Renal cortical epithelial cell (primary cell): ENCODE results near the gene TMPRSS6. TPM values are rescaled to one million over a fixed set of nuclear protein-coding genes. Genes with fewer than 3 reads are reported as not detected.

Experiments used
- DNase-seq: peaks from one replicate; pipeline ENCODE4 v3.0.0-alpha.2; 2011; ENCODE audit warnings: low read depth
- total RNA-seq: library from RNA; depleted of rRNA; stranded (reverse); fragments of >200 nt; gene quantifications from 2 replicates; pipeline ENCODE4 v1.2.3, GENCODE V29; 2014

TMPRSS6 gene
- total RNA-seq, 1 donor from 2014 or later: not detected

DNA sequence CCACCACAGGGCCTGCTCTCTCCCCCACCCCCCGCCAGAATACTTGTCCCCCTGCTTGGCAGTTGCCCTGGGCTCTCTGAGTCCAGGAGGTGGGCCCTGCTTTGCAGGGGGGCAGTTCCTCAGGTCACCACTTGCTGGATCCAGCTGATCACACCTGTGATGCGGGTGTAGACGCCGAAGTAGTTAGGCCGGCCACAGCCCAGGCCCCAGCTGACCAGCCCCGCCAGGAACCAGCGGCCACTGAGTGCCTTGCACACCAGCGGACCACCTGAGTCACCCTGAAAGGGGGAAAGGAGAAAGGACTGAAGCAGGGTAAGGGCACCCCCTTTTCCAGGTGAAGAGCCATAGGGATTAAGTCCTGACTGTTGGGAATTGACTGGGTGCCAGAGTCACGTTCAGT lies 43.6 kb downstream of the TMPRSS6 start:
- no peak for DNase-seq

DNA sequence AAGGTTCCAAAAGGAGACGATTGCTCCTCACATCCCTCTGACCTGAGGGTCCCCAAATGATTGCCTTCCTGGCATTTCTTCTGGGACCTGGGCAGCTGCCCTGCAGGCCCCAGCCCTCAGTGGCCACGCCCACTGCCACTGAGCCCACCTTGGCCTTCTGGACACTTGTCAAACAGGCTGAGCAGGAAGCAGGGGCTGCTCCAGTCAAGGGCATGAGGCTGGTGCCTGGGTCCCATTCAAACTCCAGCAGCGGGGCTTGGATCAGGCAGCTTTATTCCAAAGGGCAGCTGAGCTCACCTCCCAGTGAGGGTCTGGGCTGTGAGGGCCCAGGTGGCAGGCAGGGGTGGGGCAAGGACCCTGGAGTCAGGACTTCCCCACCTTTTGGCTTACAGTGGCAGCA lies 44.3 kb downstream of the TMPRSS6 start:
- no peak for DNase-seq

DNA sequence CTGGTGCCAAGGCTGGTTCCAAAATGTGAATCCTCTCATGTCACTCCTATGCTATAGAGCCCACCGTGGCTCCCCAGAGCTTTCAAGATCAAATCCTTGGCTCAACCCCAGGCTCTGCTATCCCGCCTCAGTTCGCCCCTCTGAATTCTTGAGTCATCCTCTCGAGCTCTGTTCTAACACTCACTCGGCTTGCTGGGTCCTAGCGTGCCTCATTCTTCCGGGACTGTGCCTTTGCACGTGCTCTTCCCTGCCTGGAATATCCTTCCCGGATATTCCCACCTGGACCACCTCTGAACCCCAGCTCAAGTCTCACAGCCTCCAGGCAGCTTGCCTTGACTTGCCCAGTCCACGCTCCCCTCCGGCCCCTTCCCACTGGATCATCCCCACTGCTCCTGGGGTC lies 45.0 kb downstream of the TMPRSS6 start:
- no peak for DNase-seq

DNA sequence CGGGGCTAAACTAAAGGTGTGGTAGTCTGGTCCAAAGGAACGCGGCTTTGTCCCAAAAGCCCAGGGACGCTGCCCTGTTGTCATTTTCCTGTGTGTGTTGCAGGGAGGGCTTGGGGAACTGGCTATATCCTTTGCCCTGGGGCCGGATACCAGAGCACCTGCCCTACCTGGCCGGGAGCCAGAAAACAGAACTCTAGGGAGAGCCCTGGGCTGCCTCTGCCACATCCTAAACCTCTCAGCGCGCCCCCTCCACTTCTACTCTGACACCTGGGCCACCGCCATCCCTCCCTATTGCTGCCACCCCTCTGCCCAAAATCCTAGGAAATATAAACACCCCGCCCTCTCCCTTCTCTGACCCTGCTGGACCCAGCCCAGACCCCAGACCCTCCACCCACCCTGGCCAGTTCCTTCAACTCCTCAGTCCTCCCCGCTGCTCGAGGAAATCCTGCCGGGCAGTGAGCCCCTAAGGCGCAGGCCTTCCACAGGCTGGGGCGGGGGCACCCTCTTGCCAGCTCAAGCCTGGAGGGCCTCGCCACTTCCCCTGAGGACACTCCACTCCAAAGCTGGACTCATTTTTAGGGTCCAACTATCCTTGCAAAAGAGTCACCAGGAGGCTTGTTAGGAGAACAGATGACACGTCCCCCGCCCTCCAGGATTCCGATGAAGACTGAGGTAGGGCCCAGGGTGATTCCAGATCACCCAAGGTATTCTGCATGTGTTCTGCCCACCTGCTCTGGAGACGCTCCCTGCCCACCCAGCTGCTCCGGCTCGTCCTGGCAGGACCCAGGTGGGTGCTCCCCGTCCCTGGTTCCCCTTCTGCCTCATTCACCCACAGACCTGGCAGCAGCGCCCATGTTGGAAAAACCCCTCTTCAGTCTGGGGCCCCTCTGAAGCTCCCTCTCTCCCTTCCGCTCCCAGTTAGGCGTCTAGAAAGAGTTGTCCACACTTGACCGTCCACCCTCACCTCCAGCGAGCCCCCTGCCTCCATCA lies 45.8 kb downstream of the TMPRSS6 start:
- no peak for DNase-seq

DNA sequence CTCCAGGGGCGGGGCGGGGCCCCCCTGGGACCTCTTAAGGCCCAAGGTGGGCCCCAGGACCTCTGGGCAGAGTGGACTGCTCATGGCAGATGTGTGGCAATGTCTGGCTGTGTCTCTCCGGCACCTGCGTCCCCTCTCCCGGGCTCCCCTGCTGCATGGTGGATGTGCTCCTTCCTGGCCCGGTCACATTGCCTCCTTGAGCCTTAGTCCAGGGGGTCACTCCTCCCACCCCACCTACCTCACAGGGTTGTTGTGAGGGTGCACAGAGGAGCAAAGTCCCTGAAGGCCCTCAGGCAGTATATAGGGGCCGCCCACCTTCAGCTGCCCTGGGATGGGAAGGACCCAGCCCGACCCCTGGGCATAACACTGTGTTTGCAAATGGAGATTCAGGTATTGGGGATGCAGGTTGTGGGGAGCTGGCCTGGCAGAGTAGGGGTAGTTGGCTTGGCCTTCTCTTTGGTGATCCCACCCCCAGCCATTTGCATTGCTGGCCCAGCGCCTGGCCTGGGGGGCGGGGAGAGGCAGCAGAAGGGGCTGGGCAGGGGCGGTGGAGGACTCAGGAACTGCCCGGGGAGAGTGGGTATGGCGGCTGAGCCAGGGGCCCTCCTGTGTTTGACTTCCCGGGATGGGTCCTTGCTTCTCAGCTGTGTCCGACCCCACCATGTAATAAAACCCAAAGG lies 46.7 kb downstream of the TMPRSS6 start:
- DNase-seq: no peak

DNA sequence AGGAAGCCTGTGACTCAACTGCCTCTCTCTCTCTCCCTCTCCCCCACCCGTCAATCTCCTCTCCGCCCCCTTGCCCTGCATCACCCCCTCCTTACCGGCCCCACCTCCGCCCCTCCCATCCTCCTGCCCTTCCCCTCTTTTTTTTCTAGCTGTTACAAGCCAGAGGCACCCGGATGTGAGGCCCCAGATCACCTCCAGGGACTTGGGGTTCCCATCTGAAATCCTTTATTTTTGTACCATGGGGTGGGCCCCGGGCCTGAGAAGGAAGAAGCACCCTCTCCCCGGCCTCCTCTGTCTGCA lies 47.2 kb downstream of the TMPRSS6 start:
- DNase-seq: no peak

DNA sequence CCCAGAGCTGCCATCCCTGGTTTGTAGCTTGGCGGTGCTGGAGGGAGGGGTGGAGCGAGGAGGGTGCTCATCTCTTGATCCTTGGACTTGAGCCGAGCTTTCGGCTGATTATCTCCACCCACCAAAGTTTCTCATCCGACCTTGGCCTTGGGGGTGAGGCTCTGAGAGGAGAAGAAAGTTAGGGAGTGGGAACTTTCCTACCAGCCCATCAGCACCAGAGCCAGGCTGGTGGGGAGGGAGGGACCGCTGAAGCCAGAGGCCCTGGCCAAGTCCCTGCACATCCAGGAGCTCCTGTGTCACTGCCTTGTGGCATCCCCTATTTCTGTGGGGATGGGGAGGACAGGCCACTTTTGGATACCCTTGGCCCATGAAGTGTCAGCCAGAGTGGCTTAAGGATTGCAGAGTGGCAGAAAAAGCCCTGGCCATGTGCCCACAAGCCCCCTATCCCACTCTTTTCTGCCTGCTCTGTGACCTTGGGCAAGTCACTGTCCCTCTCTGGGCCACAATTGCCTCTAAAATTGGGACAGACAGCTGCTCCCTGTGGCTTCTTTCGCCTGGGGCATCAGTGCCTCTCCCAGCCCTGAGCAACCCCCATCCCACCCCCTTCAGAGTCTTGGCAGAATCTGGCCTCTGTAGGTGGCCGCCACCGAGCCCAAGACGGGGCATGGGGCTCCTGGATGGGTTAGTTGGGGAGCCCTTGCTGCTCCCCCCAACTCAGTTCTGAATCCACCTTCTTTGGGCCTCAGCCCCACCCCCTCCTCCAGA lies 47.7 kb downstream of the TMPRSS6 start:
- DNase-seq: no peak

DNA sequence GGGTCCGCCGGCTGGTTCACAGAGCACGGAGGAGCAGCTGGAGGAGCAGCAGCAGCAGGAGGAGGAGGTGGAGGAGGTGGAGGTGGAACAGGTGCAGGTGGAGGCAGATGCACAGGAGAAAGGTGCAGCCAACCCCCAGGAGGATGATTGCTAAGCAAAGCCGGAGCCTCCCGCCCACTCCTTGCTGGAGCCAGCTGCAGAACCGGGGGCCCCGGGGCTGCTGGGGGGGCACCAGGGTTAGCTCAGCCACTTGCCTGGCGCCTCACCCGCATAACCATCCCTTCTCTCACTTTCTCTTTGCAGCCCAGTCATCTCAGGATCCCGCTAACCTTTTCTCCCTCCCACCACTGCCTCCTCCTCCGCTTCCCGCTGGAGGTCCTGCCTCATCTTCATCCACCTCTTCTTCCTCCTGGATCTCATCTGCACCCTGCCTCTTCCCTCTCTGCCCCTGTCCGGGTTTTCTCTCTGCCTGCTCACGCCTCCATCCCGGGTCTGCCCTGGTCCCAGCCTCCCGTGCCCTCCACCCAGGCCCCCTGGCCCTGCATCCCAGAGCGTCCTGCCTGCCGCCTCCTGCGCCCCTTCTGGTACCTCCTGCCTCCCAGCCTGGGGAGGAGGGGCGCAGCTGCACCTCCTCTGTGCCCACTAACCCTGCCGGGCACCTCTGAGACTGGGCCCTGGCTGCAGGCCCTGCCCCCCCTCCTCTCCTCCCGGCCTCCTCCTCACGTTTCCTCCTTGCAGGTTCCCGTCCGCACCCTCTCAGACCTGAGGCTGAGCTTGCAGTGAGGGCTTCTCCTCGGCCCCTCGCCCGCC lies 48.5 kb downstream of the TMPRSS6 start:
- no peak for DNase-seq

DNA sequence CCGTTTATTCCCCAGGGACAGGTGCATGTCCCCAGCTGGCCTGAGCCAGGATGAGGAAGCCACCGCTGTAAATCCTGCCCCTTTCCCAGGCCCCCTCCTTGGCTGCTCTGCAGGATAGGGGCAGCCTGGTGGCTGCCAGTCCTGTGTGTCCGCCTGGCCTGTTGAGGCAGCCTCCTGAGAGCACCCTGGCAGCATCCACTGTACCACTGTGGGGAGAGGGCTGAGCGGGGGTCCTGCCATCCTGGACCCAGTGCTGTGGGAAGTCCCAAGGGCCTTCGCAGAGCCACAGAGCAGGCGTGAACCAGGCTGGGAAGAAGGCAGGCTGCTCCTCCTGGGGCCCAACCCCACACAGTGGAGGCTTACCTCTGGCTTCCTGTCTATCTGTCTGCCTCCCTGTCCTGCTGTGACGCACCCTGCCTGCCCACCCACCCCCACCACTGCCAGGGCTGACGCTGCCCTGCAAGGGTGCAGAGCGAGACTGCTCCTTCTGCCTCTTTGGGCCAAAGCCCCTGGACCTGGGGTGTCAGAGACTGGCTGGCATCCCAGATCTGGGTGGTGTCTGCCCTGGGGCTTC lies 49.5 kb downstream of the TMPRSS6 start:
- DNase-seq: no peak

DNA sequence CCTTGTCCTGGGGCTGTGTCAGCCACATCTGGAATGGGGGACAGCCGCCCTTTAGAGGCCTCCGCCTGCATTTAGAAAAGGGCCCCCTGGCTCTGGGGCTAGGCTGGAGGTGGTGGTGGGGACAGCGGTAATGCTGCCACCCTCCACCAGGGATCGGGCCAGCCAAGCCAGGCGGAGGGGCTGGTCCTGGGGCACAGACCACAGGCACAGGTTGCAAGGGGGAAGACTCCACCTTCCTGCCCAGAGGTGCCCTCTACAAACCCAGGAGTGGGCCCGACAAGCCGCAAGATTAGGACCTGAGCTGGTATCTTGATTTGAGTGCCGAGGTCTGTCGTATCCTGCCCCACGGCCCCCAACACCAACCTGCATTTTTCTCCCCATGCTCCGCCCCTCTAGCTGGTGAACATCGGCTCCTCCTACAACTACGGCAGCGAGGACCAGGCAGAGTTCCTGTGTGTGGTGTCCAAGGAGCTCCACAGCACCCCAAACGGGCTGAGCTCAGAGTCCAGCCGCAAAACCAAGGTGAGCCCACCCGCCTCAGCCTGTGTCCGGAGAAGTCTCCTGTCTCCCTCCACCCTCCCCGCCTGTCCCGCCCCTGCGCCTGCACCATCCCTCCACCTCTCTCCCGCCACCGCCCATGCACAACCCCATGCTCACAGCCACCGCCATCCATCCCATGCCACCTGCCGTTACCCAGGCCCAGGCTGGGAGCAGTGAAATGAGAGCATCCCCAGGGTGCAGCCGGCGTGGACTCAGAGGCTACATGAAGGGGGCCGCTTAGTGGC lies 50.4 kb downstream of the TMPRSS6 start:
- DNase-seq: no peak

DNA sequence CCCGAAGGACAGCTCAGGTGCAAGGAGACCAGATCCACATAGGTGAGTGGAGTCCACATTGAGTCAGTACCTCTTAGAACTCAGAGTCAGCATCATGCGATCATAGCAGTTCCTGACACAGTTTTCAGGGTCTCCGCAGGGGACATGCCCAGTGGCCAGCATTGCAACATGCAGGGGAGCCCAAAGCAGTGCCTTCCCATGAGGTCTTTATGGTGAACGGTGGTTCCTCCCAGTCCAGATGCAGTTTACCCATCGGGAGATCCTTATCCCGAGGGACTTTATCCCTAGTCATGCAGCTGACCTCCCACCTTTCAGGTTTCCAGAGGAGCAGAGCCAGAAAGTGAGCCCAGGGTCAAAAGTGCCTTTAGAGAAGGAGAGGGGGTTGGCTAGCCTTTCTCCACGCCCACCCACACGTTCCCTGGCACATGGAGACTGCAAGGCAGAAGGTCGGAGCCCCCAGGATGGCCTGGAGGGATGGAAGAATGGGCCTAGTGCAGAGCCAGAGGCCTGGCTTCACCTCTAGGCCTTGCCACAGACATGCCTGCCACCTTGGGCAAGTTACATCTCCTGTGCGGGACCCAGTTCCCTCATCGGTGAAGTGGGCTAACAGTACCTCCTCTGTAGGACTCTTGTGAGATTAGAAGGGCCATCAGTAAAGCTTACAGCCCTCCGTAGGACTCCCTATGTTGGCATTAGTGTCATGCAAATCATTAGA lies 51.6 kb downstream of the TMPRSS6 start:
- DNase-seq: no peak

DNA sequence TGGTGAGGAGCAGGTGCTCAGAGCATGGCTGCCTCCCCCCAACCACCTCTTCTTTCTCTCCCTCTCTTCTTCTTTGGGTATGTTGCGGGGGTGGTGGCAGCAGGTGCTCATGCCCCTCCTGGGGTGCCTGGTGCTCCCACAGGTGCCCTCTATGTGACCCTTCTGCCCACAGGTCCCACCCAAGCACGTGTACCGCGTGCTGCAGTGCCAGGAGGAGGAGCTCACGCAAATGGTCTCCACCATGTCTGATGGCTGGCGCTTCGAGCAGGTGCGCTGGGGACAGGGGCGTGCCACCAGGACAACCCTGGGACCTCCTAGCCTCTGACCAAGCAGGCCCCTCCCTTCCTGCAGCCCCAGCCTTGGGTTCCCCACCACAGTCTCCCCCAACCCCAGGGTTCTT lies 52.3 kb downstream of the TMPRSS6 start:
- DNase-seq: no peak

DNA sequence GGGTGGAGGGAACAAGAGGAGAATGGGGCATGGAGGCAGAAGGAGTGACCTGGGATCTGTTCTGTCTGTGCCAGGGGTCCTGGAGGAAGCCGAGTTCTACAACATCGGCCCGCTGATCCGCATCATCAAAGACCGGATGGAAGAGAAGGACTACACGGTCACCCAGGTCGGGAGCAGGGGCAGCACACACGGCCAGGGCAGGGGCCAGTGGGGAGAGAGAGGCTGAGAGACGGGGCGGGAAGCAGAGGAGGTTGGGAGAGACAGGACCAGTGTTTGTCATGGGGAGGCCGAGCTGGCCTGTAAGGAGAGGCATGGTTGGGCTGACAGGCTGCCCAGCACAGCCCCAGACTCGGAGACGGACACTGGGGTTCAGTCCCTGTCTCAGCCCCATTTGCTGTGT lies 53.3 kb downstream of the TMPRSS6 start:
- no peak for DNase-seq

DNA sequence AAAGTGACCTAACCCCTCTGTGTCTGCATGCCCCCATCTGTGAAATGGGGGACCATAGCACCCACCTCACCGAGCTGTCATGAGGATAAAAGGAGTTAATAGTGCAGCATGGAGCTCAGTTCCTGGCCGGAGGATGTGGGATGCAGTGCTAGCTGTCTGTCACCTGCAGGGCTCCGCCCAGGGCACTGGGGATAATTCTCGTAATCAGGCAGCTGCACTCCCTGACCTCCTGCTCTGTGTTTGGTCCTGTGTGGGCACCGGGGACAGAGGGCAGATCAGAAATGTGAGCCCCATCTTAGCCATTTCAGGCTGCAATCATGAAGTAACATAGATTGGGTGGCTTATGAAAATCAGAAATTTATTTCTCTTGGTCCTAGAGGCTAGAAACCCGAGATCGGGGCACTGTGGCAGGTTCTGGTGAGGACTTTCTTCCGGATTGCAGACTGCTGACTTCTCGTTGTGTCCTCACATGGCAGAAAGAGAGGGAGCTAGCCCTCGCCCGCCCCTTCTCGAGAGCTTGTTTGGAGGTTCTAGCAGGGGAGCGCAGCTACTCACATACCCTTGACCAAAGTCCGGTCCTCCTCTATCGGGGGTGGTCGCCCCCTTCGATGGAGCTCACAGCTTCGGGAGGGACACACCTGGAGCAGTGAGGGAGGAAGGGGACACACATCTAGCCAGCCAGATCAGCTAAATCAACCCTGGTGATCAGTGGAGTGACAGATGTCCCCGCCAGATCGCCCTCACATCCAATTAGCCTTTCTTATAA lies 54.7 kb downstream of the TMPRSS6 start:
- no peak for DNase-seq

DNA sequence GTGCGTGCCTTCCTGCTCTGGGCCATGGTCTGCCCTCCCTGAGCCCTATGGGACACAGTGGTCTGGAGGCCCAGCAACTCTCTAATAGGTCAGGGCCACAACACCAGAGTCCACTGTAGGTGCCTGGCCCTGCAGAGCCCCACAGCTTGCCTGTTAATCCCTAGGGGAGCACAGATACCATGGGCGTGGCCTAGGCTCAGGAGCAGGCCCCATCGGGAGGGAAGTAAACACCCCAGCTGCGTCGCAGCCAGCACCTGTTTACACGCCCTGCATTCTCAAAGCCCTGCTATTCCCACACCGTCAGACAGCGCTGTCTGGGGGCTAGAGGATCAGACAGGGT lies 55.5 kb downstream of the TMPRSS6 start:
- no peak for DNase-seq

DNA sequence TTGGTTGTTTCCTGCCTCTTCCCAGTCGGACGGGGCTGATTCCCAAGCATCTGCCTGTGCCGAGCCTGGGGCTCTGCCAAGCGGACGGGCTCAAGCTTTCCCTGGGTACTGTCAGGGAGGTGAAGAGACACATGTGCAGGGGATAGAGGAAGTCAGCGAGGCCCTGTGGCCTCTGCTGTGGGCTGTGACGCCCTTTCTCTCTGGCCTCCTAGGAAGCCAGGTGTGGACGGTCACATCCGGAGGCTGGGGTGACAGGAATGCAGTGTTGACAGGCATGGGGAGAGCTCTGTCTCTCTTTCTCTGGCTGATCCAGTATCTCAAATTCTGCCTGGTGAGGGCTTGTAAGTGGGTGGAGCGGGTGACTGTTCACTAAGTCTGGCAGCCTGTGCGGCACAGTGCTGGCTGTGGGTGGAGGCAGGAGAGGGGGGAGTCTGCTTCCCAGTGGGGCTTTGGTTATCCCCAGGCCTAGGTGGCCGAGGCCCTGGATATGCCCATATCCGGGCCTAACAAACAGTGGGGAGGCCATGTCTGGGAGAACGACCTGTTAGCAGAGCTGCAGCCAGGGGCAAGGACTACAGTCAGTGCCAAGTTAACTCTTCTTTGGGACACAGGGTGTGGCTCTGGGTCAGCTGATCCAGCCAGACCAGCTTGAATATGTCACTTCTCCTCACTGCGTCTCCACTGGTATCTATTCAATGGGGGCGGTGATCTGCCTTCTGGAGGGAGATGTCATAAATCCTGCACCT lies 56.0 kb downstream of the TMPRSS6 start:
- DNase-seq: no peak

DNA sequence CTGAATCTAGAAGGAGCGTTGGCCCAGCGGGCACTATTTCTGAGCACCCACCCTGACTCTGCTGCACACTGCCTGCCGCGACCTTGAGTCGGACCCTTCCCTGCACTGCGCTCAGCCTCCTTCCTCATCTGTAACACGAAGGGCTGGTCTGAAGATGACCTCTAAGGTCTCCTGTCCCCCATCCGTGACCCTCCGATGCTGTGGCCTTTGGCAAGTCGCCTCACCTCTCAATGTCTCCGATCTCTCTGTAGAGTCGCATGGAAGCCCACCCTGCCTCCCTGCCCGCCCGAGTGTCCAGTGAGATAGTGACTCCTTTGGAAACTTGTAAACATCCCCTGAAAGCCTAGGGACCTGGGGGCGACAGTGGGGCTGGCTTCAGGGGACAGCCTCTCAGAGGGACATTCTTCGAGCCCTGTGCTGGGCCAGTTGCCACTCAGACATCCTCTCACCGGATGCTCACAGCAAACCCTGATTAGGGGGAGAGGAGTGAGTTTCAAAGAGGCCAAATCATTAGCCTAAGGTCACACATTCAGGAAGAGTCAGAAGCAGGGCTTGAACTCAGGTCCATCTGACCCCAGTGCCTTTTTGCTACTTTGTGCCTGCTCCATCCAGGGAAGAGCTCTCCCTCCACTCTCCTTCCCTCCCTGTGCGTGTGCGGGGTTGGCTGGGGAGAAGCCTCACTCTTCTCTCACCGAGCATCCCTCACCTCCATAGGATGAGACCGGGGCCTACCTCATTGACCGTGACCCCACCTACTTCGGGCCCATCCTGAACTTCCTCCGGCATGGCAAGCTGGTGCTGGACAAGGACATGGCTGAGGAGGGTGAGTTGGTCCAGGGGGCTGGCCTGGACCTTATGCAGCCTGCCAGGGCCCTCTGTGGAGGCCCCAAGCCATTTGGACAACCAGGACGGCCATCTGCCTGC lies 56.9 kb downstream of the TMPRSS6 start:
- DNase-seq: no peak
